GM19238 (cell line): ENCODE results near the gene NPFF.

Source experiments
- DNase-seq: peaks from one replicate; pipeline ENCODE4 v3.0.0; 2011; ENCODE audit warnings: low spot score; ENCODE audit not compliant: insufficient read length

NPFF gene

DNA sequence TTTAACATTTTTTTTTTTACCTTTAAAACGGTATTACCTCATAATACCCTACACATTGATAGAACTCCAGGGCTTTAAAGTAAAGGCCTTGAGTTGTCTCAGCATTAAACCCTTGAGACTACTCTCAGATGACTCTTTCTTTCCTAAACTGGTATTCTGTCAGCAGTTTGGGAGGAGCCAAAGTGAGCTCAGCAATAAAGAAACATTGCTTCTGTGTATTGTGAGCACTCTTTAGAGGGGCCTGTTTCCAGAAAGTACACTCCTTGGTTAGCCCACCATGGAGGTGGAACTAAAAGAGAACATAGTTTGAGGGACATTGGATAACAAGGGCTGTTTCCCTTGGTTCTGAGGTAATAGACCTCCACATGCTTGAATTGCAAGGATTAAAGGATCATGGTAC is 28.4 kb downstream of the NPFF start:
- no peak for DNase-seq

- no peak for DNase-seq
Measured at GRCh38 chr12:53476769-53477209, 30.5 kb downstream of the NPFF start.

- no peak for DNase-seq
Measured at GRCh38 chr12:53474819-53475218, 32.5 kb downstream of the NPFF start.

DNA sequence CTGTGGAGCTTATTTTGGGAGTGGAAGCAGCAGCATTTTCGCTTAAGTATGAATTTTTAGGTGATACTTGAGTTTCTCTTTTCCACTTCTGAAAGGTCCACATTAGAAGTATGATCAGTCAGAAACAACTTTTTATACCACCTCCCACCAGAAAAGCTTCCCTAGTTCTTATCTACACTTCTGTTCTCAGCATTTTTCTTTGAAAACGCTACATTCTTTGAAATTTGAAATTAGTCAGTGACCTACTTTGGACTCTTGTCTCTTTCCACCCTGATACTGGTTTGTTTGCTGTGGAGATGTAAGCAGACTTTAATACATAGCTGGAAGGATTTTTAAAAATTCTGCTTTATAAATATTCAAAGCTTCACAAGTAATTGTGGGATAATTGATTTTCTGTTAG is 33.2 kb downstream of the NPFF start:
- no peak for DNase-seq

GRCh38 chr12:53472056-53472582 is 35.2 kb downstream of the NPFF start:
- no peak for DNase-seq

DNA sequence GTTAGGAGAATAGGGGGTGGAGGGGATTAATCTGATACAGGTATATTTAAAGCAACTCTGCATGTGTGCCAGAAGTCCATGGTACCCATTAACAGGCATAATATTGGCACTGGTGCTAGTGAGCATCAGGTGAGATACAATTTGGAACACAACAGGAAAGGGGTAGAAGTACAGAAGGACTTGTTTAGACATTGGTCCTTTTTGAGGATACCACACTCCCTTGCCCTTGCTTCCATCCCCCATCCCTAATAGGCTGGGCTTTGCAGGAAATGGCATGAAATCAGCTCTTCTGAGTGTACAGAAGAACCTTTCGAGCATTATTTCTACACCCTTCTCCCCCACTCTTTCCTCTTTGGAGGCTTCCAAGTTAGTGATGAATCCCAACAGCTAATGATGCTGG is 39.0 kb downstream of the NPFF start:
- no peak for DNase-seq

- DNase-seq = no peak
Measured at GRCh38 chr12:53467880-53468279, 39.4 kb downstream of the NPFF start.

- DNase-seq = no peak
Measured at GRCh38 chr12:53467082-53467481, 40.2 kb downstream of the NPFF start.

GRCh38 chr12:53466640-53467039 is 40.6 kb downstream of the NPFF start:
- no peak for DNase-seq

- no peak for DNase-seq
Measured at GRCh38 chr12:53465679-53466078, 41.6 kb downstream of the NPFF start.

- DNase-seq = no peak
Measured at GRCh38 chr12:53464685-53465418, 42.4 kb downstream of the NPFF start.

DNA sequence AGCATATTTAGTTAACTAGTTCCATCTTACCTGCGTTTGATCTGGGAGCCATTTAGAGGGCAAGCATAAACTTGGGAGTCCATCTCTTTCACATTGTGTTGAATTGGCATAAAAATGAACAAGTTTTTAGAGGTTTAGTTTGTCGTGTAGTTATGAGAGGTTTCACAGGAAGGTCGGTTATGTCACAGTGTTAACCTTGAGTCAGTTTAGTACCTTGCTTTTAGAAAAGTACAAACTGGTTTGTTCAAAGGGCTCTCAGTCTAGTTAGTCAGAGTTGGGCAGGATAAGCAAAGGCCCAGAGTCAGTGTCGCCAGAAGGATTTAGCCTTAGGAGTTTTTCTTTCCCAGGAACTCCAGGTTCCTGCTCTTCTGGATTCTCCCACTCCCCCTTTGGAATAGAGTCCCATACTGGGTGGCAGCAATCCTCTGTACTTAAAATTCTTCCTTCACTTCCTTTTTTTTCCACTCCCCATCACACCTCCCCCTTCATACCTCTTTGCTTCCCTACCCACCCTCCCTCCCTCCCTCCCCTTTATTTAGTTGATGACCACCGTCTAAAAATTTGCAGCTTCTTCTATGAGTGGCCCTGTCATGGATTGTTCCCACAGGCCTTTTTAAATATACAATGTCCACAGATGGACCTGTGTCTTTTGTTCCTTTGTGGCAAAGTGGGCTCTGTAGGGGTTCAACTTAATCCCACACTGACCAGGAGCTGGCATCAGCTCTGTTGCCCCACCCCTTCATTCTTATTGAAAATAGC is 43.3 kb downstream of the NPFF start:
- DNase-seq = no peak

GRCh38 chr12:53462935-53463334 is 44.3 kb downstream of the NPFF start:
- no peak for DNase-seq

- no peak for DNase-seq
Measured at GRCh38 chr12:53461591-53461990, 45.7 kb downstream of the NPFF start.

DNA sequence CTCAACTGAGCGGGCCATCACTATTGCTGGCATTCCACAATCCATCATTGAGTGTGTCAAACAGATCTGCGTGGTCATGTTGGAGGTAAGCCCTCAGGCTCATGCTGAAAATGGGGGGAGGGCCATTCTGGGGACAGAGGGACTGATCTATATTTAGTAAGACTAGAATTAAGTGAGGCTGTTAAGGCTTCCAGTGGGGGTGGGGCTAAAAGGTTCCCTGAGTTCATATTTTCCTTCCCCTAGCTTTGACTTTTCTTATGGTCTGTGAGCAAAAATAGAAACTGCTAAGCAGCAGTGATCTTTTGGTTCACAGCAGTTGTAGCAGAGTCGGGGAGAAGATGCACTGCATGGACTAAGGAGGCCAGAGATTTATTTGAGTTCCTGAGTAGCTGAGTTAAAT is 46.2 kb downstream of the NPFF start:
- no peak for DNase-seq

DNA sequence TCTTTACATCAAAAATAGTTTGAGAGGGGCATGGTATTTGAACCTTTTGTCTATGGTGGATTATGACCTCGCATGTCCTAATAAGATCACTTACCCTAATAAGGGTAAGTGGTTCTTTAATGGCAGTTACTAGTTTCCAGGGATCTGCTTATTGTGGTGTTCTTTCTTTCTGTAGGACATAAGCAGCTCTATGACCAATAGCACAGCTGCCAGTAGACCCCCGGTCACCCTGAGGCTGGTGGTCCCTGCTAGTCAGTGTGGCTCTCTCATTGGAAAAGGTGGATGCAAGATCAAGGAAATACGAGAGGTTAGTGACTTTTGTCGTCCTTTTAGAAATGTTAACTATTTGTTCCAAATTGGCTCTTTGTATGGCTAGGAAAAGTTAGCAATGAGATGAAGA is 48.2 kb downstream of the NPFF start:
- no peak for DNase-seq
